Mesenchymal stem cell (in vitro differentiated cells and primary cell): ENCODE results near the gene RNASEL.

Experiments used
- DNase-seq: peaks from one replicate; pipeline ENCODE4 v3.0.0-alpha.2; 2013
- H2AFZ ChIP-seq: one replicate; pipeline ENCODE4 v1.6.1; 2013; ENCODE audit warnings: low read depth, mild to moderate bottlenecking, control low read depth, inconsistent platforms, low read length, moderate library complexity
- H2AK5ac ChIP-seq: 2 replicates; pipeline ENCODE4 v1.6.1; 2013; ENCODE audit warnings: low read length, moderate library complexity, mild to moderate bottlenecking, inconsistent platforms; ENCODE audit not compliant: severe bottlenecking
- H2BK120ac ChIP-seq: one replicate; pipeline ENCODE4 v1.6.1; 2013; ENCODE audit warnings: low read depth, mild to moderate bottlenecking, inconsistent platforms, low read length, moderate library complexity
- H2BK12ac ChIP-seq, 2 experiments: one replicate each; pipeline ENCODE4 v1.6.1; 2013; ENCODE audit warnings: inconsistent platforms in 2 of 2, low read length in 2 of 2, mild to moderate bottlenecking in 2 of 2, moderate library complexity in 2 of 2, control low read depth in 1 of 2
- H2BK15ac ChIP-seq: one replicate; pipeline ENCODE4 v1.6.1; 2013; ENCODE audit warnings: mild to moderate bottlenecking, low read depth, inconsistent platforms; ENCODE audit not compliant: poor library complexity, severe bottlenecking
- H2BK5ac ChIP-seq: 2 replicates; pipeline ENCODE4 v1.6.1; 2013; ENCODE audit warnings: low read depth, mild to moderate bottlenecking, low read length, control low read depth, inconsistent platforms; ENCODE audit not compliant: poor library complexity, severe bottlenecking
- H3K14ac ChIP-seq, 2 experiments: one replicate each; pipeline ENCODE4 v1.6.1; 2013; ENCODE audit warnings: inconsistent platforms in 2 of 2, low read length in 2 of 2, control low read depth in 1 of 2, mild to moderate bottlenecking in 1 of 2, moderate library complexity in 1 of 2
- H3K18ac ChIP-seq, 2 experiments: one replicate each; pipeline ENCODE4 v1.6.1; 2013; ENCODE audit warnings: inconsistent platforms in 2 of 2, low read length in 2 of 2, control low read depth in 1 of 2, low read depth in 1 of 2, mild to moderate bottlenecking in 1 of 2
- H3K23ac ChIP-seq, 2 experiments: one replicate each; pipeline ENCODE4 v1.6.1; 2013; ENCODE audit warnings: inconsistent platforms in 2 of 2, low read length in 2 of 2, mild to moderate bottlenecking in 2 of 2, moderate library complexity in 2 of 2, control low read depth in 1 of 2
- H3K27ac ChIP-seq: 2 replicates; pipeline ENCODE4 v1.5.1; 2013; ENCODE audit warnings: mild to moderate bottlenecking, moderate library complexity, low read length, control low read depth, inconsistent platforms; ENCODE audit not compliant: poor library complexity, severe bottlenecking
- H3K27me3 ChIP-seq, 2 experiments: 2 replicates each; pipeline versions ENCODE4 v1.6.1 to v1.7.0; 2013; ENCODE audit warnings: low read length in 2 of 2, mild to moderate bottlenecking in 2 of 2, moderate library complexity in 2 of 2, control low read depth in 1 of 2, inconsistent platforms in 1 of 2; ENCODE audit not compliant: control insufficient read depth in 1 of 2, insufficient read depth in 1 of 2
- H3K36me3 ChIP-seq, 2 experiments: 2 replicates each; pipeline versions ENCODE4 v1.6.1 to v1.7.0; 2013; ENCODE audit warnings: low read length in 2 of 2, control low read depth in 1 of 2, inconsistent platforms in 1 of 2, low read depth in 1 of 2, mild to moderate bottlenecking in 1 of 2; ENCODE audit not compliant: insufficient read depth in 2 of 2, control insufficient read depth in 1 of 2
- H3K4ac ChIP-seq, 2 experiments: one replicate each; pipeline ENCODE4 v1.6.1; 2013; ENCODE audit warnings: inconsistent platforms in 2 of 2, low read length in 2 of 2, mild to moderate bottlenecking in 2 of 2, moderate library complexity in 2 of 2, control low read depth in 1 of 2, low read depth in 1 of 2
- H3K4me1 ChIP-seq: 2 replicates; pipeline ENCODE4 v1.6.1; 2013; ENCODE audit warnings: low read depth, low read length, control low read depth; ENCODE audit not compliant: control insufficient read depth, insufficient read depth
- H3K4me2 ChIP-seq: 2 replicates; pipeline ENCODE4 v1.6.1; 2013; ENCODE audit warnings: low read length, mild to moderate bottlenecking, inconsistent platforms; ENCODE audit not compliant: poor library complexity, severe bottlenecking
- H3K4me3 ChIP-seq, 2 experiments: 2 replicates each; pipeline versions ENCODE4 v1.5.1 to v1.7.0; 2013; ENCODE audit warnings: low read length in 2 of 2, mild to moderate bottlenecking in 2 of 2, control low read depth in 1 of 2, low read depth in 1 of 2; ENCODE audit not compliant: insufficient read depth in 1 of 2
- H3K79me1 ChIP-seq: replicated peaks from 2 replicates; pipeline ENCODE4 v1.6.1; 2013; ENCODE audit warnings: mild to moderate bottlenecking, control low read depth, low read length, inconsistent platforms; ENCODE audit not compliant: poor library complexity, severe bottlenecking
- H3K9ac ChIP-seq: 2 replicates; pipeline ENCODE4 v1.7.0; 2013; ENCODE audit warnings: mild to moderate bottlenecking, low read length, moderate library complexity
- H3K9me3 ChIP-seq: 2 replicates; pipeline ENCODE4 v1.7.0; 2013; ENCODE audit warnings: mild to moderate bottlenecking, low read length; ENCODE audit not compliant: control insufficient read depth
- H4K8ac ChIP-seq: one replicate; pipeline ENCODE4 v1.6.1; 2013; ENCODE audit warnings: inconsistent platforms, mild to moderate bottlenecking, low read length, moderate library complexity
- H4K91ac ChIP-seq: one replicate; pipeline ENCODE4 v1.6.1; 2013; ENCODE audit warnings: mild to moderate bottlenecking, low read length, inconsistent platforms
- WGBS: methylation state at CpG from one replicate; pipeline ENCODE4 v1.1.7; 2013; ENCODE audit warnings: mixed read lengths; 5-methylcytosine and 5-hydroxymethylcytosine counted together

Gene RNASEL

DNA sequence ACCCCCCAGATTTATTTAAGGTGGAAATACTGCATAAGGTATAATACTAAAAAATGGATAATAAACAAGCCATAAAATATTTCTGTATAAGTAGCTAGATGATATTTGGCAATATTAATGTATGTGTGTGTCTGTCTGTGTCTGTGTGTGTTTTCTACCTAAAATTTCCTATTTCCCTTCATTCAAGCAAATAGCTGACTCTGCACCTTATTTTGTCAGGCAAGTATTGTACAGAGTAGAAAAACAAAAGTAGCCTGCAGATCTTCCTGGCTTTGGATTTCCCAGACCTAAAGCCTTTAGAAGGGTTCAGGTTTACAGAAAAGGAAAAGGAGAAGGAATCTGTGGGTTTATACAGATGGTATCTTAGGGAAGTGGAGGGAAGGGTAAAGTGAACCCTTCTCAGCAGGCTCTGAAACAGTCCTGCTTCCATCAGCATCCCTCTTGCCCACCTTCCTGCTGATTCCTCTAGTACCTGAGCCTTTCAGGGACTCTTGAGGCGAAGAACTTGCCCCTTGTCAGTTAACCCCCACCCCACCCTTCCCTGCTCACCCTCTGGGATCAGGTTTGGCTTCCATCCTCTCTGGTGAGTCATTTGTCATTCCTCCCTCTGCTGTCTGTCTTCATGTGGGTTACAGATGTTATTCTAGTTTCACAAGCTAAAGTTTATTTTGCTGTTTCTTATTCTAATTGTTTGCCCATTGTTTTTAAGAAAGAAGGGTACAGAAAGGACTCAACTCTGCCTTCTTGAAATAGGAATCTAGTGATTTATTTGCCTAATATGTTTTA is 36.9 kb upstream of the RNASEL start:
- no peak overlapping the region for H3K4me3 ChIP-seq
- no peak overlapping the region for H3K4me2 ChIP-seq
- no peak overlapping the region for H3K9ac ChIP-seq
- H3K9me3 ChIP-seq: no peaks in the 10 kb centered on the region
- H3K4me1 ChIP-seq: peaks cover 2% of the 10 kb centered on the region
- no peak overlapping the region for H2BK5ac ChIP-seq
- H3K36me3 ChIP-seq: no peaks in the 10 kb centered on the region
- no peak overlapping the region for H2BK15ac ChIP-seq
- H3K14ac ChIP-seq: no peak overlapping the region
- H3K18ac ChIP-seq: no peak overlapping the region
- H3K4ac ChIP-seq: no peak overlapping the region
- H2AFZ ChIP-seq: no peak overlapping the region
- no peak overlapping the region for H3K27ac ChIP-seq
- no peak overlapping the region for H4K91ac ChIP-seq
- WGBS: 67% methylated on average over 1 of the region's 1 CpG
- no peaks in the 10 kb centered on the region for H3K79me1 ChIP-seq
- H2AK5ac ChIP-seq: no peak overlapping the region
- no peak overlapping the region for H3K23ac ChIP-seq
- H2BK120ac ChIP-seq: no peak overlapping the region
- no peak for DNase-seq
- H2BK12ac ChIP-seq: no peak overlapping the region
- H3K27me3 ChIP-seq: peaks cover 0 to 7% of the 10 kb centered on the region in 2 experiments
- no peak overlapping the region for H4K8ac ChIP-seq

GRCh38 chr1:182625024-182625423 is 36.0 kb upstream of the RNASEL start:
- no peak overlapping the region for H2BK12ac ChIP-seq
- H3K9me3 ChIP-seq: no peaks in the 10 kb centered on the region
- H3K4me2 ChIP-seq: no peak overlapping the region
- DNase-seq: no peak
- H3K14ac ChIP-seq: no peak overlapping the region
- H3K4ac ChIP-seq: no peak overlapping the region
- no peak overlapping the region for H2BK120ac ChIP-seq
- H3K79me1 ChIP-seq: no peaks in the 10 kb centered on the region
- no peak overlapping the region for H3K4me3 ChIP-seq
- H4K91ac ChIP-seq: no peak overlapping the region
- no peak overlapping the region for H2AFZ ChIP-seq
- no peaks in the 10 kb centered on the region for H3K36me3 ChIP-seq
- 93% methylated on average over 2 of the region's 3 CpGs for whole genome bisulfite sequencing
- H3K27me3 ChIP-seq: peaks cover 0 to 6% of the 10 kb centered on the region in 2 experiments
- H2BK5ac ChIP-seq: no peak overlapping the region
- peaks cover 2% of the 10 kb centered on the region for H3K4me1 ChIP-seq
- H2AK5ac ChIP-seq: no peak overlapping the region
- no peak overlapping the region for H3K18ac ChIP-seq
- no peak overlapping the region for H4K8ac ChIP-seq
- H3K9ac ChIP-seq: no peak overlapping the region
- peak overlapping the region; percentile 67 for H2BK15ac ChIP-seq
- no peak overlapping the region for H3K23ac ChIP-seq
- H3K27ac ChIP-seq: no peak overlapping the region

GRCh38 chr1:182624577-182624976 is 35.5 kb upstream of the RNASEL start:
- Histone ChIP-seq H3K9ac (no peak overlapping the region), H3K4ac (no peak overlapping the region), H3K4me3 (no peak overlapping the region), H4K8ac (no peak overlapping the region), H2AK5ac (no peak overlapping the region), H3K23ac (no peak overlapping the region), H3K27ac (no peak overlapping the region), H2BK5ac (no peak overlapping the region), H3K18ac (no peak overlapping the region), H3K4me1 (peaks cover 2% of the 10 kb centered on the region), H4K91ac (no peak overlapping the region), H2BK12ac (no peak overlapping the region), H2BK15ac (no peak overlapping the region), H3K14ac (no peak overlapping the region), H3K79me1 (no peaks in the 10 kb centered on the region), H3K27me3 (peaks cover 0 to 6% of the 10 kb centered on the region in 2 experiments), H2AFZ (no peak overlapping the region), H3K4me2 (no peak overlapping the region), H2BK120ac (no peak overlapping the region), H3K9me3 (no peaks in the 10 kb centered on the region), H3K36me3 (no peaks in the 10 kb centered on the region)
- WGBS: 25% methylated on average over 1 of the region's 1 CpG
- DNase-seq: no peak

GRCh38 chr1:182622901-182623528 is 34.0 kb upstream of the RNASEL start:
- Histone ChIP-seq H3K4me3 (peak overlapping the region in 1 of 2 experiments; percentile 25), H3K4ac (peak overlapping the region in 1 of 2 experiments; percentile 0), H2AFZ (no peak overlapping the region), H3K36me3 (no peaks in the 10 kb centered on the region), H2AK5ac (no peak overlapping the region), H3K27ac (no peak overlapping the region), H3K23ac (no peak overlapping the region), H2BK120ac (no peak overlapping the region), H4K91ac (peak overlapping the region; percentile 6), H2BK5ac (no peak overlapping the region), H3K9ac (peak overlapping the region; percentile 51), H2BK12ac (no peak overlapping the region), H2BK15ac (no peak overlapping the region), H3K27me3 (peaks cover 4 to 9% of the 10 kb centered on the region in 2 experiments), H3K79me1 (no peaks in the 10 kb centered on the region), H3K9me3 (no peaks in the 10 kb centered on the region), H3K4me1 (peaks cover 5% of the 10 kb centered on the region), H3K14ac (no peak overlapping the region), H3K4me2 (no peak overlapping the region), H4K8ac (no peak overlapping the region), H3K18ac (peak overlapping the region in 1 of 2 experiments; percentile 13)
- WGBS: 71% methylated on average over 6 of the region's 6 CpGs
- no peak for DNase-seq
